Rectal smooth muscle tissue (tissue), 1 donor: Measurements from ENCODE around the gene SAMD1.

Experiments
- H3K27ac ChIP-seq: one replicate; pipeline ENCODE4 v1.7.0; 2013; ENCODE audit warnings: low read depth, low read length, inconsistent platforms
- H3K27me3 ChIP-seq: one replicate; pipeline ENCODE4 v1.7.0; 2013; ENCODE audit warnings: low read length; ENCODE audit not compliant: control insufficient read depth, insufficient read depth
- H3K36me3 ChIP-seq: one replicate; pipeline ENCODE4 v1.7.0; 2013; ENCODE audit warnings: low read length; ENCODE audit not compliant: control insufficient read depth, insufficient read depth
- H3K4me1 ChIP-seq: one replicate; pipeline ENCODE4 v1.7.0; 2013; ENCODE audit warnings: low read length; ENCODE audit not compliant: control insufficient read depth, insufficient read depth
- H3K4me3 ChIP-seq: one replicate; pipeline ENCODE4 v1.7.0; 2013; ENCODE audit warnings: low read length
- H3K9ac ChIP-seq: one replicate; pipeline ENCODE4 v1.7.0; 2013; ENCODE audit warnings: low read length

Gene SAMD1

GRCh38 chr19:14061081-14061749 is 29.3 kb downstream of the SAMD1 start:
- Histone ChIP-seq H3K27ac (no peak overlapping the region), H3K27me3 (peaks cover 16% of the 10 kb centered on the region), H3K4me1 (no peaks in the 10 kb centered on the region), H3K4me3 (no peak overlapping the region), H3K36me3 (no peaks in the 10 kb centered on the region), H3K9ac (no peak overlapping the region)

GRCh38 chr19:14059652-14060155 is 30.8 kb downstream of the SAMD1 start:
- no peak overlapping the region for H3K4me3 ChIP-seq
- H3K9ac ChIP-seq, result no peak overlapping the region
- peaks cover 16% of the 10 kb centered on the region for H3K27me3 ChIP-seq
- H3K36me3 ChIP-seq, result no peaks in the 10 kb centered on the region
- H3K27ac ChIP-seq, result no peak overlapping the region
- no peaks in the 10 kb centered on the region for H3K4me1 ChIP-seq

- H3K4me3 ChIP-seq, result no peak overlapping the region
- no peak overlapping the region for H3K27ac ChIP-seq
- no peaks in the 10 kb centered on the region for H3K36me3 ChIP-seq
- peaks cover 16% of the 10 kb centered on the region for H3K27me3 ChIP-seq
- no peaks in the 10 kb centered on the region for H3K4me1 ChIP-seq
- H3K9ac ChIP-seq, result no peak overlapping the region
Measured at GRCh38 chr19:14059093-14059480, 31.5 kb downstream of the SAMD1 start.

- Histone ChIP-seq H3K4me1 (no peaks in the 10 kb centered on the region), H3K36me3 (no peaks in the 10 kb centered on the region), H3K9ac (no peak overlapping the region), H3K4me3 (no peak overlapping the region), H3K27ac (no peak overlapping the region), H3K27me3 (peaks cover 16% of the 10 kb centered on the region)
Measured at GRCh38 chr19:14058182-14059092, 32.1 kb downstream of the SAMD1 start.

- Histone ChIP-seq H3K4me1 (no peaks in the 10 kb centered on the region), H3K27me3 (peaks cover 13% of the 10 kb centered on the region), H3K36me3 (no peaks in the 10 kb centered on the region), H3K27ac (no peak overlapping the region), H3K4me3 (no peak overlapping the region), H3K9ac (no peak overlapping the region)
Measured at GRCh38 chr19:14056741-14057356, 33.7 kb downstream of the SAMD1 start.

- Histone ChIP-seq H3K4me1 (no peaks in the 10 kb centered on the region), H3K9ac (no peak overlapping the region), H3K4me3 (no peak overlapping the region), H3K27ac (no peak overlapping the region), H3K36me3 (no peaks in the 10 kb centered on the region), H3K27me3 (peaks cover 13% of the 10 kb centered on the region)
Measured at GRCh38 chr19:14056069-14056666, 34.4 kb downstream of the SAMD1 start.

GRCh38 chr19:14055396-14055795 is 35.2 kb downstream of the SAMD1 start:
- Histone ChIP-seq H3K4me3 (no peak overlapping the region), H3K27ac (no peak overlapping the region), H3K4me1 (no peaks in the 10 kb centered on the region), H3K36me3 (peaks cover 2% of the 10 kb centered on the region), H3K27me3 (peaks cover 13% of the 10 kb centered on the region), H3K9ac (no peak overlapping the region)

GRCh38 chr19:14054721-14055120 is 35.8 kb downstream of the SAMD1 start:
- no peak overlapping the region for H3K4me3 ChIP-seq
- H3K27me3 ChIP-seq, result peaks cover 13% of the 10 kb centered on the region
- H3K27ac ChIP-seq, result no peak overlapping the region
- no peak overlapping the region for H3K9ac ChIP-seq
- peaks cover 2% of the 10 kb centered on the region for H3K36me3 ChIP-seq
- no peaks in the 10 kb centered on the region for H3K4me1 ChIP-seq

- no peak overlapping the region for H3K27ac ChIP-seq
- H3K4me1 ChIP-seq, result no peaks in the 10 kb centered on the region
- peaks cover 8% of the 10 kb centered on the region for H3K27me3 ChIP-seq
- peaks cover 2% of the 10 kb centered on the region for H3K36me3 ChIP-seq
- no peak overlapping the region for H3K4me3 ChIP-seq
- H3K9ac ChIP-seq, result no peak overlapping the region
Measured at GRCh38 chr19:14054099-14054498, 36.5 kb downstream of the SAMD1 start.

- peaks cover 2% of the 10 kb centered on the region for H3K36me3 ChIP-seq
- H3K4me3 ChIP-seq, result no peak overlapping the region
- H3K9ac ChIP-seq, result no peak overlapping the region
- no peak overlapping the region for H3K27ac ChIP-seq
- peaks cover 2% of the 10 kb centered on the region for H3K27me3 ChIP-seq
- H3K4me1 ChIP-seq, result no peaks in the 10 kb centered on the region
Measured at GRCh38 chr19:14053500-14053899, 37.1 kb downstream of the SAMD1 start.

- Histone ChIP-seq H3K4me3 (no peak overlapping the region), H3K27ac (no peak overlapping the region), H3K4me1 (no peaks in the 10 kb centered on the region), H3K9ac (no peak overlapping the region), H3K36me3 (peaks cover 2% of the 10 kb centered on the region), H3K27me3 (no peaks in the 10 kb centered on the region)
Measured at GRCh38 chr19:14053032-14053431, 37.5 kb downstream of the SAMD1 start.

- no peak overlapping the region for H3K27ac ChIP-seq
- no peak overlapping the region for H3K9ac ChIP-seq
- no peaks in the 10 kb centered on the region for H3K4me1 ChIP-seq
- no peaks in the 10 kb centered on the region for H3K27me3 ChIP-seq
- H3K4me3 ChIP-seq, result no peak overlapping the region
- H3K36me3 ChIP-seq, result peaks cover 2% of the 10 kb centered on the region
Measured at GRCh38 chr19:14052470-14052869, 38.1 kb downstream of the SAMD1 start.
